Measurements from ENCODE around the gene PIR. TPM values are rescaled to one million over a fixed set of nuclear protein-coding genes. Genes with fewer than 3 reads are reported as not detected.
A peak's percentile ranks its signal among the peaks of the same experiment; 100 is the strongest.

PIR gene
- total RNA-seq, 1 donor from 2014 or later = 24.8 TPM

DNA sequence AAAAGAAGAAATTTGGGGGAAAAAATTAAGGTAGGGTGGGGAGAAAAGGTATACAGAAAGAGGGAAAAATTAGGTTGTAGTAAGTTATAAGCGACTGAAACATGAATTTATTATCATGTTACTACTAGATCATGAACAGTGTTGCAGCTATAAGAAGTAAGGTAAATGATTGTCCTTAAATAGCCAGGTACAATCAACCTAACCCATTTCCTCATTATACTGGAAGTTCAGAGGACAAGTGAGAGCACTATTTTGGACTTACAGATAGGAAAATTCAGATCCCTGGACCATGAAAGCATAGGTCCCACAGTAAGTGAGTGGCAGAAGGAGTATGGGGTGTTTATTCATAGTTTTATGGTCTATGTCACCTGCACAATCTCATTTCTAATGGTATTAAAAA lies 23.5 kb downstream of the PIR start:
- no peak for ATAC-seq

DNA sequence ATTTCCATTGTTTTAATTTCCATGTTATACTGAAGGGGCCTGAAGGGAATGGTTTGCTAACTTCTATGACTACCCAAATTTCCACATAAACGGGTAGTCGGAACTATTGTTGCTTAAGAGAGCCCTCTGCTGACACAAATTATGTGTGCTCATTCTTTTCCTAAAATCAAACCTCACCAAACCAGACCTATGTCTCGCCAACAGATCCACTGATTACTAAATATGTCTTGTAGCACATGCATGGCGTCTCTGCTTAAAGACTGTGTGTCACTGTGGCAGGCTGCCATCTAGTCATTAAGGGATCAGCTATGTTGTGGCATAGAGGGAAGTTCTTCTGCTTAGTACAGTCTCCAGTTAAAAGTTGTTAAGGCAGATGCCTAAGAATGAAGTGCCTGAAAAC lies 25.1 kb downstream of the PIR start:
- TF ChIP-seq, protein P1, sequence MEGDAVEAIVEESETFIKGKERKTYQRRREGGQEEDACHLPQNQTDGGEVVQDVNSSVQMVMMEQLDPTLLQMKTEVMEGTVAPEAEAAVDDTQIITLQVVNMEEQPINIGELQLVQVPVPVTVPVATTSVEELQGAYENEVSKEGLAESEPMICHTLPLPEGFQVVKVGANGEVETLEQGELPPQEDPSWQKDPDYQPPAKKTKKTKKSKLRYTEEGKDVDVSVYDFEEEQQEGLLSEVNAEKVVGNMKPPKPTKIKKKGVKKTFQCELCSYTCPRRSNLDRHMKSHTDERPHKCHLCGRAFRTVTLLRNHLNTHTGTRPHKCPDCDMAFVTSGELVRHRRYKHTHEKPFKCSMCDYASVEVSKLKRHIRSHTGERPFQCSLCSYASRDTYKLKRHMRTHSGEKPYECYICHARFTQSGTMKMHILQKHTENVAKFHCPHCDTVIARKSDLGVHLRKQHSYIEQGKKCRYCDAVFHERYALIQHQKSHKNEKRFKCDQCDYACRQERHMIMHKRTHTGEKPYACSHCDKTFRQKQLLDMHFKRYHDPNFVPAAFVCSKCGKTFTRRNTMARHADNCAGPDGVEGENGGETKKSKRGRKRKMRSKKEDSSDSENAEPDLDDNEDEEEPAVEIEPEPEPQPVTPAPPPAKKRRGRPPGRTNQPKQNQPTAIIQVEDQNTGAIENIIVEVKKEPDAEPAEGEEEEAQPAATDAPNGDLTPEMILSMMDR (IDR thresholded peaks at IDR 0.05) = peak; percentile 29
- no peaks in the 10 kb centered on the region for H3K27me3 ChIP-seq
- intact Hi-C loops (cut with DNase I) = no loop called here
- ATAC-seq = peak; percentile 77
- no peaks in the 10 kb centered on the region for H3K9me3 ChIP-seq
- H3K4me1 ChIP-seq = no peaks in the 10 kb centered on the region
- peak overlapping the region; percentile 17 for H3K27ac ChIP-seq
- H3K4me3 ChIP-seq = no peak overlapping the region
- no peaks in the 10 kb centered on the region for H3K36me3 ChIP-seq
- DNase-seq = no peak

More for the DNA sequence above, 23.5 kb downstream of the PIR start:
- Histone ChIP-seq H3K9me3 (no peaks in the 10 kb centered on the region), H3K36me3 (no peaks in the 10 kb centered on the region), H3K4me3 (no peak overlapping the region), H3K4me1 (no peaks in the 10 kb centered on the region), H3K27ac (no peak overlapping the region), H3K27me3 (no peaks in the 10 kb centered on the region)
- intact Hi-C loops (cut with DNase I) = no loop called here
- no peak for DNase-seq
- TF ChIP-seq, protein P1 (IDR thresholded peaks at IDR 0.05) = no peak

DNA sequence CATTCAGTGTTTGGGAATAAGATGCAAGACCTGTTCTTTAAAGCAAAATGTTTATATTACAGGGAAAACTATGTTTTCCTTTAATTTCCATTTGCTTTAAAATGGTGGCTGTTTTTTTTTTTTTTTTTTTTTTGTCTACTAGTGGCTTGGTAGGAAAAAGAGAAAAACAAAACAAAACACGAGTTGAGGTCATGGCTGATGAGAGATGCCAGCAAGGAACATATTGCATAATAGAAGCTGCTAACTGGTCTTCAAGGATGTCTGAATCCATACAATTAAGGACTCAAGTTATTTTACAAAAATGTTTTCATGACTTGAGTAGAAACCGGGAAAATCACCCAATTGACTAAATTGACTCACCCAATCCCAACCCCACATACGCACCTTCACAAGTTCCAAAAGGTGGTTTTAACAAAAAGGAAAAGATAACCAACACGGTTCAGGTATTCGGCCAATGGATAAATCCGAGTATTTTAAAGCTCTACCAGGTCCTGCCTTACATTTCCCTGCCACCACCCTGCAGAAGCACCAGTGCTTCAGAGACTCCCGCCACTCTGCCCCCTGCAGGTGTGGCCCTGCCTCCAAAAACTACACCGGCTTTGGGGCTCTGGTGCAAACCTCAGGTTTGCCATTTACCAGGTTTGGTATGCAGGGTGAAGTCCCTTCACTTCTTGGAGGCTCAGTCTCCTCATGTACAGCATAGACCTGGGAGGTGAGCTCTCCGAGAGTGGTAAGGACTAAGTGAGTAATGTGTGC lies 27.1 kb downstream of the PIR start:
- no peak for DNase-seq
- H3K9me3 ChIP-seq = no peaks in the 10 kb centered on the region
- no peaks in the 10 kb centered on the region for H3K4me1 ChIP-seq
- H3K27me3 ChIP-seq = no peaks in the 10 kb centered on the region
- ATAC-seq = no peak
- TF ChIP-seq, protein P1 (IDR thresholded peaks at IDR 0.05) = no peak
- H3K4me3 ChIP-seq = no peak overlapping the region
- H3K27ac ChIP-seq = no peak overlapping the region
- no peaks in the 10 kb centered on the region for H3K36me3 ChIP-seq
- intact Hi-C loops (cut with DNase I) = no loop called here

DNA sequence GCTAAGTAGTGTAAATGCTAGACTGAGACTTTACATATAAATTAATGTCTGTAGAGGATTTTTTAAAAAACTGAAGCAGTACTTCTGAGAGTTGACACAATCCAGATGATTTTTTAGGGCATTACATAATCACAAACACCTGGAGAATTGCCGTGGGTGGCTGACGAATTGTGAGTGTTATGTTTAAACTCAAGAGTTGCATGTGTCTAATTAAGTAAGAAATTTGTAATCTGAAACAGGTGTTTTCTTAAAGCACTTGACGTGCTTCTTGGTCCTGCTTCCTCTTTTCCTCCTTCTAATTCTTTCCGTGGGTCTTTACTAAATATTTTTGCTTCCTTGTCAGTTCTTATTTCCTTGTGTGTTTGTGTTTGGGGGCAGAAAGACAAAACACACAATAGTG lies 27.8 kb downstream of the PIR start:
- TF ChIP-seq, protein P1 (IDR thresholded peaks at IDR 0.05) = no peak
- ATAC-seq (no peak), DNase-seq (no peak)
- no peaks in the 10 kb centered on the region for H3K36me3 ChIP-seq
- no peaks in the 10 kb centered on the region for H3K27me3 ChIP-seq
- no peak overlapping the region for H3K27ac ChIP-seq
- intact Hi-C loops (cut with DNase I) = no loop called here
- no peaks in the 10 kb centered on the region for H3K4me1 ChIP-seq
- H3K9me3 ChIP-seq = no peaks in the 10 kb centered on the region
- no peak overlapping the region for H3K4me3 ChIP-seq

DNA sequence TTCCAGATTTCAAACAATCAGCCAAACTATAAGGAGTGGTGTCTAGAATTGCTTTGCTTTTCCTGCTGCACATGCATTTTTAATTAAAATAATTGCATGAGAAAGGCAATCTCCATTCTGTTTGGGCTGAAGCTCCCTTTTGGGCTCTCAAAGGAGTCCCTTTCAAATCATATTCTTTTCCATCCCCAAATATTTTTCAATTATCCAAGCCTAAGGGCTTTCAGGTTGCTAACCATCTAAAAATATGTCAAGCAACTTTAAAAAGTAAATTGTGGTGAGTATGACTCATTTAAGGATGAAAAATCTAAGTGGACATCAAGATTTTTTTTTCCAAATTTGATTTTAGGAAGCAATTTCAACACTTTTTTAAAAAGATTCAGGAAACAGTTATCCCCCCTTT lies 28.4 kb downstream of the PIR start:
- no peaks in the 10 kb centered on the region for H3K27me3 ChIP-seq
- intact Hi-C loops (cut with DNase I) = no loop called here
- ATAC-seq = no peak
- TF ChIP-seq, protein P1 (IDR thresholded peaks at IDR 0.05) = no peak
- no peak overlapping the region for H3K27ac ChIP-seq
- no peaks in the 10 kb centered on the region for H3K9me3 ChIP-seq
- H3K4me3 ChIP-seq = no peak overlapping the region
- DNase-seq = no peak
- H3K4me1 ChIP-seq = no peaks in the 10 kb centered on the region
- H3K36me3 ChIP-seq = no peaks in the 10 kb centered on the region
